GM21528 (cell line): ENCODE measurements around the gene CITED4.
A peak's percentile ranks its signal among the peaks of the same experiment; 100 is the strongest.

ENCODE experiments used
- ATAC-seq: cut with Tn5 transposase; IDR thresholded peaks from one replicate; pipeline ENCODE4 v1.9.1; 2021; ENCODE audit warnings: mild to moderate bottlenecking, moderate library complexity; ENCODE audit not compliant: unreplicated experiment, low FRiP score

Gene CITED4

GRCh38 chr1:40838045-40838979 lies 23.9 kb downstream of the CITED4 start:
- no peak for ATAC-seq

DNA sequence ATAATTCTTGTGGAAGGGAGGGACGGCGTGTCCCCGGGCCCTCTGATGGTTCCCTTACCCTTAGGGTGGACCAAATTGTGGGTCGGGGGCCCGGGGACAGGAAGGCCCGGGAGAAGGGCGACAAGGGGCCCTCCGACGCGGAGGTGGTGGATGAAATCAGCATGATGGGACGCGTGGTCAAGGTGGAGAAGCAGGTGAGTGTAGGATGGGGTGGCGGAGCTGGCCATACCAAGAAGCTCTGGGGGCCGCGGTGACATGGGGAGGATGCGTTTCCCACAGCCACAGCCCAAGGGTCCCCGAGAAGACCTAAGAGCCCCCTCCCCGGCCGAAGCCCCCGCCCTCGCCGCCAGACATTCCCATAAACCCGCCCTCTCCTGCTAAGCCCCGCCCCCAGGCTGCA lies 24.6 kb downstream of the CITED4 start:
- no peak for ATAC-seq

GRCh38 chr1:40836283-40836682 lies 25.9 kb downstream of the CITED4 start:
- no peak for ATAC-seq

DNA sequence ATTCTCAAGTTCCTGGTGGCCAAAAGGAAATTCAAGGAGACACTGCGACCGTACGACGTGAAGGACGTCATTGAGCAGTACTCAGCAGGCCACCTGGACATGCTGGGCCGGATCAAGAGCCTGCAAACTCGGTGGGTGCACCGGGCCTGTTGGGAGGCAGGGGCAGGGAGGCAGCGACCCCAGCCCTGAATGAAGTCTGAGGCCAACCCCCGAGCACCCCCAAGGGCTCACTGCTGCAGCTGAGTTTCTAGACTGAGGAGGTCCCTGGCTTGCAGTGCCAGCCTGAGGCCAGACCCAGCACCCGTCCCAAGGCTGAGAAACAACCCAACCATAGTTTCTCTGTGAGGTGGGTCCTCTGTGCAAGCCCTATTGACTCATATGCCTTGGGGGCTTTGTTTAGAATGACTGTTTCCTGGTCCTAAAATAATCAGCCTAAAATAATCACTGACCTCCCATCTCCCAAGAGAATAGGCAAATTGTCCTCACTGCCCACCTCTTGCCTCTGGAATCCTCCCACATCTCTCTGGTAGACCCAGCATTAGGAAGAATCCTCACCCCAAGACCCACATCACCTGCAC lies 27.1 kb downstream of the CITED4 start:
- ATAC-seq: no peak

DNA sequence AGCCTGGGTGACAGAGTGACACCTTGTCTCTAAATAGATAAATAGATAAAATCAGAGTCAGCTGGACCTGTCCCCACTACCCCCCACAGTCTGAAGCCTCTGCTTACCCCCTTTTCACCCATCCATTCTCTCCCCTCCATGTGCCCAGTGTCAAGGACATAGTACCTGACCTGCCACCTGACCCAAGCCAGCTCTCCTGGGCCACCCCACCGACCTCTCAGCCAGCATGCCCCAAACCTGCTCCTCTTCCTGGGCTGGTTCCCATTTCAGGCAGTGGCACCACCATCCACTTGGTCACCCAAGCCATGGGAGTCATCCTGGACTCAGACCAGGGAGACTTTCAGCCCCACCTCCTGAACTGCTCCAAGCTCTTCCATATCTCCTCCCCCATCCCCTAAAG lies 28.2 kb downstream of the CITED4 start:
- no peak for ATAC-seq

DNA sequence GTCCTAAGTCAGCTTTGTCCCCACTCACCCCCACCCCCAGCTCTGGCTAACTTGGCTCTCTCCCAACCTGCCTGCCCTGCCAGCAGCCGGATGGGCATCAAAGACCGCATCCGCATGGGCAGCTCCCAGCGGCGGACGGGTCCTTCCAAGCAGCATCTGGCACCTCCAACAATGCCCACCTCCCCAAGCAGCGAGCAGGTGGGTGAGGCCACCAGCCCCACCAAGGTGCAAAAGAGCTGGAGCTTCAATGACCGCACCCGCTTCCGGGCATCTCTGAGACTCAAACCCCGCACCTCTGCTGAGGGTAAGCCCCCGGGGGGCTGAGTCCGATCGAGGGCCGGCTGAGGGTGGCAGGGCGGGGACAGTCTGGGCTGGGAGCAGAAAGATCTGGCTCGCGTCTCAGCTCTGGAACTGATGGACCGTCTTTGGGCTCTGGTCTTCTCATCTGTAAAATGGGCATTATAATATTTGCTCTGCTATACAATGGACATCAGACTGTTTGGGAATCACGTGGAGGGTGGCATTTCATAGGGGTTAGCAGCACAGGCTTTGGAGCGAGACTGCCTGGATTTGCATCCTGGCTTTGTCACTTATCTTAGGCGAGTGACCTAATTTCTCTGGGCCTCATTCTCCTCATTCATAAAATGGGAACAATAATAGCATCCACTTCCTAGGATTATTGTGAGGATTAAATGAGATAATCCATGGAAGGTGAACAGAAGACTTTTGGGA lies 31.0 kb downstream of the CITED4 start:
- no peak for ATAC-seq

- ATAC-seq: no peak
Observed at GRCh38 chr1:40830419-40830943, 31.7 kb downstream of the CITED4 start.

DNA sequence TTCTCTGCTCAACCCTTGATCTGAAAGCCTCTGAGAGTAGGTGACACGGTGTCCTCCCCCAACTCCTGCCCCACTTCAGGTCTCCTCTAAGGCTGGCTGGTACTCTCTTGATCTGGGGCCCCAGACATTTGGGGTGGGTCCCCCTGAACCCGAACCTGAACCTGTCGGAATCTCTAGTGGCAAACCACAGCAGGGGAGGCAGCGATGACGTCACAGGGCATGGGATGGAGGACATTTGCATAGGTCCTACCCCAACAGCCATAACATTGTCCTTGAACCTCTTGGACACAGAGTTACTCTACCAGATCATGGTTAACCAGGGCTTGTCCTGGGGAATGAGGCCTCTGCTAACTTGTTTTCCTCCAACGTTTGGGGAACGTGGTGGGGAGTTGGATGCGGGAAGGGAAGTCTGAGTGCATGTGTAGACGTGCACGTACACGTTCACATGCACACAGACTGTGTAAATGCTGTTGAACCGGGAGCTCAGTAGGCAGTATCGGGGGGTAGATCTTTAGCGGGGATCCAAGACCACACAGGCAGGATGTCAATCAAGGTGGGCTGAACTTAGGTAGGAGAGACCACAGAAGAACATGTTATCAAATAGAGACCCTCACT lies 32.4 kb downstream of the CITED4 start:
- ATAC-seq: no peak

- no peak for ATAC-seq
Observed at GRCh38 chr1:40825996-40826395, 36.2 kb downstream of the CITED4 start.

DNA sequence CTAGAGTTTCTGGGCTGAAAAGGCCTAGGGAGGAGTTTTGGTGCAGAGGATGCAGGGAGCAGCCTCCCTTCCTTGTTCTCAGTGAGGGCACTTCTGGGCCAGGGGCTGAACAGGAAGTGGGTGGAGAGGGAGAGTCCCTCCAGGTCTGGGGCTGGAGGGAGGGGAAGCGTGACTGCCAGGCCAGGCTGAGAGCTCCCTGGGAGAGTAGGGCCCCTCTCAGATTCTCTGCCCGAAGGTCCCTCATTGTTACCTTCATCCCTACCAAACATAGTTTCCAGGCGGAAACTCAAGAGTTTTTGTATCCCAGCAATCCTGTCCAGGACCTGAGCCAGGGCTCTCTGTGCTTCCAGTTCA lies 36.8 kb downstream of the CITED4 start:
- no peak for ATAC-seq

- ATAC-seq: no peak
Observed at GRCh38 chr1:40824591-40825434, 37.4 kb downstream of the CITED4 start.

DNA sequence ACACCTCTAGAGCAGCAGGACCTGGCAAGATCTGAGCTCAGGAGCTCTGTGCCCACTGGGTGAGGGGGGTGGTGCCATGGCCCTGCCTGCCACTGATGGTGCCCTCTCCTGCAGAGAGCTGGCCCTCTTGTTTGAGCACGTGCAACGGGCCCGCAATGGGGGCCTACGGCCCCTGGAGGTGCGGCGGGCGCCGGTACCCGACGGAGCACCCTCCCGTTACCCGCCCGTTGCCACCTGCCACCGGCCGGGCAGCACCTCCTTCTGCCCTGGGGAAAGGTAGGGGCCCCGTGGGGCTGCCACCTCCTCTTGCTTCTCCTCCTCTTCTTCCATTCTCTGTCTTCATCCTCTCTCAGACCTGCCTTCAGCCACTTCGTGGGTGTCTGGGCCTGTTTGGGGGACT lies 38.2 kb downstream of the CITED4 start:
- ATAC-seq: no peak

DNA sequence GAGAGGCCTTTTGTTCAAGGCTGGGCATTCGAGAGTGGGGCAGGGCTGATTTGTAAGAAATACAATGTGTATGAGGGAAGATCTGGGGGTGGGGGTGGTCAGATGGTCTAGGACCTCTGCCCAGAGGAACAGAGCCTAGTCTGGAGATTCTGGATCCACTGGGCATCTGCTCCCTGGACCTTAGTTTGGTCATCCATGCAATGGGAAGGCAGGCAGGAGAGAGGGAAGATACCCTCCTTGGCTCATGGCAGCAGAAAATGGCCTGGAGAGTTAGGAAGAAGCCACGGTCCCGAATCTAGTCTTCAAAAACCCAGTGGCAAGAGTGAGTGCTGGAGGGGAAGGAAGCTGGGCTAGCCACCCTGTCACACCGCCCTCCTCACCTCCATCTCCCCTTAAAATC lies 38.8 kb downstream of the CITED4 start:
- no peak for ATAC-seq

- no peak for ATAC-seq
Observed at GRCh38 chr1:40822890-40823289, 39.3 kb downstream of the CITED4 start.

DNA sequence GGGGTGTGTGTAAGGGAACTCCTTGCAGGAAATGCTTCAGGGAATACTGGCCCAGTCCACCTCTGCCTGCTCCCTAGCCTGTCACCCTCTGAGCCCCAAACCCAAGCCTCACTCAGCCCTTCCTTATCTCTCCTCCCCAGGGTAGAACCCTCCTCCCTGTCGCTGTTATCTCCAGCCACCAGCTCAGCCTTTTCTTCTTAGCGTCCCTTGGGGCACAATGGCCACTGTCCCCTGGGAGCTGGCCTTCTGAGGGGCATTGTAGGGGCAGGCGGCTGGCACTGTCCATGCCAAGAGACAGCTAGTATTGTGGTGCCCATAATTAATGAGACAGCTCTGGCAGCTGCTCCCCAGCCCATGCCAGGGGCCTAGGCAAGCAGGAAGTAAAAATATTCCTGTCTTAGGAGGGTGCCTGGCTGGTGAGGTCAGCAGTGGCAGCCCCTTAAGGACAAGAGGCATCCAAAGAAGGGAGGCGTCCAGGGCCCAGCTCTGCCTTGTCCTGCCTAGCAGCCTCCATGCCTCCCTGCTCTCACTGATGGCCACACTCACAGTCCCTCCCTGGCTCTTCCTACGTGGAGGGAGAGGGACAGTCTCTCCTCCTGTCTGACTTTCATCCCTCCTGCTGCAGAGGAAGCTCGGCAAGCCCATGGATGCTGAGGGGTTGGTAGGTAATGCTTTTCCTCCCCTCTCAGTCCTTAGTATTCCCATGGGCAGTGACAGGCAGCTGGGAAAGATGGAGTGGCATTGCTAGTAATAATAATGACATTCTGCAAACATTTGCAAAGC lies 41.1 kb downstream of the CITED4 start:
- no peak for ATAC-seq

DNA sequence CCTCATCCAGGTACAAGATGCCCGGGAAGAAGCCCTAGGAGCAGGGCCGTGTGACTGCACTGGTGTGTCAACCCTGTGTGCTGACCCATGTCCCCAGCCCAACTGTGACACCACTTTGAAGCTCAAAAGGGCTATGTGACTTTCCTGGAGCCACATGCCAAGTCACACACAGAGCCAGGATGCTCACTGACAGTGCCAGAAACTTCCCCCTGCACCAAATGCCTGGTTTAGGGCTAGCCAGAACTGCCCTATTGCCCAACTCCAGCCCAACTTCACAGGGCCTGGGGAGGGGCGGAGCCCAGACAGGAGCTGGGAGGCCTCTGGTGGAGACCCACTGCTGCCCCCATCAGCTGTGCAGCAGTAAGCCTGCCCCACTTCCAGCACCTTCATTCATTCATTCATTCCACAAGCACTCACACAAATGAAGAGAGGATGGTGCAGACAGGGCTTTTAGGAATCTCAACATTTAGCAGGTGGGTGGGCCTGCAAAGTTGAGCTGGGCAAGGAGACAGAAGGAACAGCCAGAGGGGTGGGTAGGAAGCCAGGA lies 41.8 kb downstream of the CITED4 start:
- no peak for ATAC-seq

DNA sequence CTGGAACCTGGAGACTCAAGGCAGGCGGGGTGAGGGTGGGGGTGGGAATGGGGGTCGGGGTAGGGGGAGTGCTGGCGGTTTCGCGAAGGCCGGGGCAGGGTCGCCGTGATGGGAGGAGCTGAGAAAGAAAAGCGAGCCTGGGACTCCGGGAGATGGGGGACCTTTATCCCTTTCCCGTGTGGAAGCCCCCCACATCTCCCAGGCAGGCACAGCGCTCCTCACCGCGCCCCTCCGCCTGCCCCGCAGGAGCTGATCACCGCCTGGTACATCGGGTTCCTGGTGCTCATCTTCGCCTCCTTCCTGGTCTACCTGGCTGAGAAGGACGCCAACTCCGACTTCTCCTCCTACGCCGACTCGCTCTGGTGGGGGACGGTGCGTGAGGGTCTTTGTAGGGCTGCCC lies 43.1 kb downstream of the CITED4 start:
- no peak for ATAC-seq

- ATAC-seq: peak; percentile 81
Observed at GRCh38 chr1:40818264-40818961, 43.8 kb downstream of the CITED4 start.
